Spleen (tissue), 11 donors: Measurements from ENCODE around the gene SLC4A2. TPM values are rescaled to one million over a fixed set of nuclear protein-coding genes. Genes with fewer than 3 reads are reported as not detected.

Experiments
- DNase-seq: peaks from one replicate; pipeline ENCODE4 v3.0.0-alpha.2; 2020
- H3K27ac ChIP-seq, 8 donors: fragments of 200-600 bp; sonication (generic) in 7 of 8; 1 replicate in 4 of 8; 2 replicates in 4 of 8; pipeline versions ENCODE4 v1.5.0 to v1.8.0; 2016 to 2021; ENCODE audit warnings: inconsistent platforms in 4 of 8, mild to moderate bottlenecking in 4 of 8, moderate library complexity in 1 of 8
- H3K27me3 ChIP-seq, 7 donors: fragments of 200-600 bp; sonication (generic) in 6 of 7; replicated peaks in 1 of 7; 1 replicate in 4 of 7; 2 replicates in 3 of 7; pipeline versions ENCODE4 v1.5.0 to v1.8.0; 2016 to 2021; ENCODE audit warnings: inconsistent platforms in 3 of 7, mild to moderate bottlenecking in 1 of 7
- H3K36me3 ChIP-seq, 6 donors: fragments of 200-600 bp; sonication (generic) in 5 of 6; 1 replicate in 4 of 6; 2 replicates in 2 of 6; pipeline versions ENCODE4 v1.5.0 to v1.8.0; 2016 to 2021; ENCODE audit warnings: inconsistent platforms in 2 of 6
- H3K4me1 ChIP-seq, 6 donors: fragments of 200-600 bp; sonication (generic) in 5 of 6; 1 replicate in 3 of 6; 2 replicates in 3 of 6; pipeline versions ENCODE4 v1.5.0 to v1.8.0; 2016 to 2021; ENCODE audit warnings: inconsistent platforms in 3 of 6
- H3K4me3 ChIP-seq, 8 donors: fragments of 200-600 bp; sonication (generic) in 7 of 8; 1 replicate in 4 of 8; 2 replicates in 4 of 8; pipeline versions ENCODE4 v1.5.0 to v1.8.0; 2016 to 2021; ENCODE audit warnings: inconsistent platforms in 4 of 8, mild to moderate bottlenecking in 4 of 8, moderate library complexity in 2 of 8
- H3K9me3 ChIP-seq, 8 donors: fragments of 200-600 bp; sonication (generic) in 7 of 8; 1 replicate in 4 of 8; 2 replicates in 4 of 8; pipeline versions ENCODE4 v1.5.0 to v1.8.0; 2016 to 2021; ENCODE audit warnings: inconsistent platforms in 4 of 8
- POLR2A ChIP-seq, 3 donors: fragments of 450-650 bp; IDR thresholded peaks; one replicate each; pipeline ENCODE4 v1.5.1; 2017; ENCODE audit warnings: antibody characterized with exemption in 3 of 3, mild to moderate bottlenecking in 1 of 3
- POLR2AphosphoS5 ChIP-seq, 3 donors: sonication (generic); formaldehyde crosslinking; IDR thresholded peaks; one replicate each; pipeline ENCODE4 v1.5.1; 2017; ENCODE audit warnings: antibody characterized with exemption in 3 of 3
- WGBS, 5 donors: extraction: QIAGEN DNeasy Blood & Tissue Kit in 3 of 5; methylation state at CpG; one replicate each; pipeline versions ENCODE4 v1.1.5 to v1.1.7; 2013 to 2018; 5-methylcytosine and 5-hydroxymethylcytosine counted together
- intact Hi-C: fragments of 100-400 bp; cut with DNase I; formaldehyde crosslinking; loops from one replicate; pipeline ENCODE4 v1.15.0; 2023; ENCODE audit warnings: low total_unique reads
- polyA plus RNA-seq, 3 donors: library from polyadenylated mRNA; stranded (reverse); fragments of 200-250 nt; gene quantifications; one replicate each; pipeline ENCODE4 v1.2.1, GENCODE V29; 2013
- total RNA-seq, 7 donors: library from RNA; depleted of rRNA in 3 of 7; stranded (reverse); fragments of >200 nt in 3 of 7; fragmentation: NEBNext Ultra II Directional in 4 of 7; extraction: Animal tissue kit (Norgen Biotek cat#: 25700) in 4 of 7; gene quantifications; one replicate each; pipeline versions ENCODE4 v1.1.0 to v1.2.1, GENCODE V29; 2016 to 2021
- TF ChIP-seq, protein P1 (sequence below), 11 experiments: fragments of 200-600 bp in 7 of 11; fragments of 450-650 bp in 4 of 11; sonication (generic) in 4 of 11; IDR thresholded peaks in 8 of 11; conservative IDR thresholded peaks in 3 of 11; 1 replicate in 7 of 11; 2 replicates in 4 of 11; pipeline versions ENCODE4 v1.4.0 to v1.8.0; 2016 to 2021; ENCODE audit warnings: antibody characterized with exemption in 11 of 11, inconsistent platforms in 4 of 11, mild to moderate bottlenecking in 1 of 11
- donor health status: healthy with polysubstance abuse.
- donor health status: DM: no; HTN: no; CAD: no; lungs with moderate emphysema.
- donor health status: DM: no; HTN: no; CAD: no.
- donor health status: Bipolar disorder and iron deficiency.
- donor health status: healthy.
- donor health status: DM: no; HTN: no; CAD: no.
- donor health status: DM: yes; HTN: yes; CAD: no.

The SLC4A2 gene
- total and polyA plus RNA-seq, 10 donors = 43.9 to 122 (median 90.9) TPM

DNA sequence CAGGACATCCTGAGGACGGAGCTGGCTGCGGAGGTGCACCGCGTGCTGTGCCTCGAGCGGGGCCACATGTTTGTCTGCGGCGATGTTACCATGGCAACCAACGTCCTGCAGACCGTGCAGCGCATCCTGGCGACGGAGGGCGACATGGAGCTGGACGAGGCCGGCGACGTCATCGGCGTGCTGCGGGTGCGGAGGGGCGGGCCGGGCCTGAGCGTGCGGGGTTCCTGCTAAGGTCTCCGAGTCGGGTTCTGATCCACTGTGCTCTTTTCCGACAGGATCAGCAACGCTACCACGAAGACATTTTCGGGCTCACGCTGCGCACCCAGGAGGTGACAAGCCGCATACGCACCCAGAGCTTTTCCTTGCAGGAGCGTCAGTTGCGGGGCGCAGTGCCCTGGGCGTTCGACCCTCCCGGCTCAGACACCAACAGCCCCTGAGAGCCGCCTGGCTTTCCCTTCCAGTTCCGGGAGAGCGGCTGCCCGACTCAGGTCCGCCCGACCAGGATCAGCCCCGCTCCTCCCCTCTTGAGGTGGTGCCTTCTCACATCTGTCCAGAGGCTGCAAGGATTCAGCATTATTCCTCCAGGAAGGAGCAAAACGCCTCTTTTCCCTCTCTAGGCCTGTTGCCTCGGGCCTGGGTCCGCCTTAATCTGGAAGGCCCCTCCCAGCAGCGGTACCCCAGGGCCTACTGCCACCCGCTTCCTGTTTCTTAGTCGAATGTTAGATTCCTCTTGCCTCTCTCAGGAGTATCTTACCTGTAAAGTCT is 45.5 kb upstream of the SLC4A2 start:
- peak; percentile 75 to 85 (median 79) for TF ChIP-seq POLR2AphosphoS5 (IDR thresholded peaks at IDR 0.05)
- no peak for TF ChIP-seq POLR2A (IDR thresholded peaks at IDR 0.05)
- TF ChIP-seq, protein P1, sequence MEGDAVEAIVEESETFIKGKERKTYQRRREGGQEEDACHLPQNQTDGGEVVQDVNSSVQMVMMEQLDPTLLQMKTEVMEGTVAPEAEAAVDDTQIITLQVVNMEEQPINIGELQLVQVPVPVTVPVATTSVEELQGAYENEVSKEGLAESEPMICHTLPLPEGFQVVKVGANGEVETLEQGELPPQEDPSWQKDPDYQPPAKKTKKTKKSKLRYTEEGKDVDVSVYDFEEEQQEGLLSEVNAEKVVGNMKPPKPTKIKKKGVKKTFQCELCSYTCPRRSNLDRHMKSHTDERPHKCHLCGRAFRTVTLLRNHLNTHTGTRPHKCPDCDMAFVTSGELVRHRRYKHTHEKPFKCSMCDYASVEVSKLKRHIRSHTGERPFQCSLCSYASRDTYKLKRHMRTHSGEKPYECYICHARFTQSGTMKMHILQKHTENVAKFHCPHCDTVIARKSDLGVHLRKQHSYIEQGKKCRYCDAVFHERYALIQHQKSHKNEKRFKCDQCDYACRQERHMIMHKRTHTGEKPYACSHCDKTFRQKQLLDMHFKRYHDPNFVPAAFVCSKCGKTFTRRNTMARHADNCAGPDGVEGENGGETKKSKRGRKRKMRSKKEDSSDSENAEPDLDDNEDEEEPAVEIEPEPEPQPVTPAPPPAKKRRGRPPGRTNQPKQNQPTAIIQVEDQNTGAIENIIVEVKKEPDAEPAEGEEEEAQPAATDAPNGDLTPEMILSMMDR (IDR thresholded peaks at IDR 0.05 in 8 of 11, conservative IDR thresholded peaks at IDR 0.05 in 3 of 11) = peak in 2 of 11 experiments; percentile 14 to 19
- H3K27me3 ChIP-seq = peaks cover 0 to 48% (median 10%) of the 10 kb centered on the region in 7 donors
- no peaks in the 10 kb centered on the region for H3K9me3 ChIP-seq
- peak overlapping the region; percentile 36 to 85 (median 77) for H3K27ac ChIP-seq
- peaks cover 0 to 51% (median 0%) of the 10 kb centered on the region in 6 donors for H3K36me3 ChIP-seq
- H3K4me1 ChIP-seq = peaks cover 54 to 100% (median 82%) of the 10 kb centered on the region in 6 donors
- peak overlapping the region; percentile 16 to 68 (median 38) for H3K4me3 ChIP-seq
- intact Hi-C loops = no loop called here
- DNase-seq = peak; percentile 94
- WGBS, 5 donors = 14 to 27% (median 21%) methylated on average over 22 to 55 of the region's 55 CpGs

DNA sequence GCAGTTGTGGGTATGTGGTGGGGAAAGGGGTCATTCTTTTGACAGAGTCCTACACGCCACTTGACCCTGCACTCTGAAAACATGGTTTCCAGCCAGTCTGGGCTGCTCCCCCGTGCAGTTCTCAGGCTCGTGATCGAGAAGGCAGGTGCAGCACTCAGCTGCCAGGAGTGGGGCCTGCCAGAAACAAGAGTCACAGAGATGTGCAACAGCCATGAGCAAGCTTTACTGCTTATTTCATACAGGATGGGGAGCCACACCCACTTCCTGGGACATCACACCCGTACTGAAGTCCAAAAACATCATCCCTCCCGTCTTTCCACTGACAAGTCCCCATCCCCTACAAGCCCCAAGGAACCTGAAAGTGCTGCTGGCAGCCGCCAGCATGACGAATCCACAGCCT is 44.4 kb upstream of the SLC4A2 start:
- intact Hi-C loops = no loop called here
- H3K27me3 ChIP-seq = peaks cover 0 to 55% (median 20%) of the 10 kb centered on the region in 7 donors
- 53 to 73% (median 69%) methylated on average over 8 of the region's 8 CpGs for WGBS, 5 donors
- peak overlapping the region in 4 of 8 donors; percentile 9 to 85 (median 78) for H3K27ac ChIP-seq
- peaks cover 51 to 97% (median 78%) of the 10 kb centered on the region in 6 donors for H3K4me1 ChIP-seq
- DNase-seq = no peak
- peaks cover 0 to 41% (median 0%) of the 10 kb centered on the region in 6 donors for H3K36me3 ChIP-seq
- no peaks in the 10 kb centered on the region for H3K9me3 ChIP-seq
- TF ChIP-seq POLR2AphosphoS5 (IDR thresholded peaks at IDR 0.05) = peak in 1 of 3 donors; percentile 24
- TF ChIP-seq, protein P1 (IDR thresholded peaks at IDR 0.05 in 8 of 11, conservative IDR thresholded peaks at IDR 0.05 in 3 of 11) = no peak
- no peak for TF ChIP-seq POLR2A (IDR thresholded peaks at IDR 0.05)
- no peak overlapping the region for H3K4me3 ChIP-seq

DNA sequence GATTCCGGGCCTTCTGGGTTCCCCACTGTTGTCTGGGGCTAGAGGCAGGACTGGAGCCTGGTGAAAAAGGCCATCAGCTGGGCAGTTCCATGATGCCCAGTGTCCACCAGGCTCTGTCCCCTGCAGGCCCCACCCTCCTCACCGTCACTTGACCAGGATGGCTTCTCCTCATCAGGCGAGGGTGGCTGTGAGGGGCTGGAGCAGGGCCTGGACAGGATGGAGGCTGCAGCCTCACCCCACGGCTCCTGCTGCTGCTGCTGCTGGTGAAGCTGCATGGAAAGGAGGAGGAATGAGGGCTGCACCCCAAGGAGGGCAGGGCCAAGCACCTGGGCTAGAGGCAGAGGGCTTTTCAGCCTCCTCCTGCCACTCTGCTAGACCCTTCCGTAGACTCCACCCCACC is 43.4 kb upstream of the SLC4A2 start:
- DNase-seq = no peak
- intact Hi-C loops = no loop called here
- H3K36me3 ChIP-seq = peaks cover 0 to 38% (median 0%) of the 10 kb centered on the region in 6 donors
- H3K27me3 ChIP-seq = peaks cover 0 to 57% (median 25%) of the 10 kb centered on the region in 7 donors
- 66 to 90% (median 72%) methylated on average over 5 of the region's 5 CpGs for WGBS, 5 donors
- no peaks in the 10 kb centered on the region for H3K9me3 ChIP-seq
- peaks cover 41 to 87% (median 68%) of the 10 kb centered on the region in 6 donors for H3K4me1 ChIP-seq
- TF ChIP-seq, protein P1 (IDR thresholded peaks at IDR 0.05 in 8 of 11, conservative IDR thresholded peaks at IDR 0.05 in 3 of 11) = no peak
- TF ChIP-seq POLR2AphosphoS5 (IDR thresholded peaks at IDR 0.05) = peak; percentile 75 to 83 (median 77)
- no peak for TF ChIP-seq POLR2A (IDR thresholded peaks at IDR 0.05)
- no peak overlapping the region for H3K4me3 ChIP-seq
- peak overlapping the region in 2 of 8 donors; percentile 79 to 85 for H3K27ac ChIP-seq

DNA sequence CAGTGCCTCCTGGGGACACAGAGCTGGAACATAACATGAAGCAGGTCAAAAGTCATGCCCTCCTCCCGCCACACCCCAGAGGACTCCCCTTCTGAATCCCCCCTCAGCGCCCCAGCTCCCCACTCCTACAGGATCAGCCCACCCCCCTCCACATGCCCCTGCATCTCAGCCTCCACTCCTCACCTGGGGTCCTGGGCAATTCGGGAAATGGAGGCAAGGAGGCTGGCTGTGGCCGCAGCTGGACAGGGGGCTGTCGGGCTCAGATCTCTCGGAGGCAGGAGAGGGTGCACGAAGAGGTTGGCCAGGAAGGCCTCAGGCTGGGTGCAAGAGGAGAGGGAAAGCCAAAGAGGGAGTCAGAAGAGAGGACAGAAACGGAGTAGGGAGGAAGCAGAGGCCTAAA is 42.9 kb upstream of the SLC4A2 start:
- peaks cover 0 to 63% (median 25%) of the 10 kb centered on the region in 7 donors for H3K27me3 ChIP-seq
- no peak overlapping the region for H3K4me3 ChIP-seq
- intact Hi-C loops = no loop called here
- peaks cover 35 to 82% (median 63%) of the 10 kb centered on the region in 6 donors for H3K4me1 ChIP-seq
- TF ChIP-seq POLR2AphosphoS5 (IDR thresholded peaks at IDR 0.05) (no peak), POLR2A (IDR thresholded peaks at IDR 0.05) (no peak)
- TF ChIP-seq, protein P1 (IDR thresholded peaks at IDR 0.05 in 8 of 11, conservative IDR thresholded peaks at IDR 0.05 in 3 of 11) = no peak
- DNase-seq = no peak
- no peaks in the 10 kb centered on the region for H3K9me3 ChIP-seq
- H3K27ac ChIP-seq = peak overlapping the region in 2 of 8 donors; percentile 37 to 45
- 74 to 91% (median 79%) methylated on average over 8 of the region's 8 CpGs for WGBS, 5 donors
- peaks cover 0 to 33% (median 0%) of the 10 kb centered on the region in 6 donors for H3K36me3 ChIP-seq
